Lung (tissue), 12 donors: ENCODE data around the gene AREG. TPM values are rescaled to one million over a fixed set of nuclear protein-coding genes. Genes with fewer than 3 reads are reported as not detected.

ENCODE experiments used
- ATAC-seq: fragments of 200-7000 bp; cut with Tn5 transposase; one replicate; pipeline ENCODE4 v1.9.1; 2020; ENCODE audit warnings: moderate number of reproducible peaks; ENCODE audit not compliant: insufficient read depth, low FRiP score
- DNase-seq, 3 donors: peaks; one replicate each; pipeline ENCODE4 v3.0.0-alpha.2; 2013 to 2017
- H3K27ac ChIP-seq, 2 donors: one replicate each; pipeline ENCODE4 v1.5.1; 2013; ENCODE audit warnings: mild to moderate bottlenecking in 2 of 2, moderate library complexity in 2 of 2, control low read depth in 1 of 2, inconsistent platforms in 1 of 2, low read depth in 1 of 2, low read length in 1 of 2
- H3K27me3 ChIP-seq, 3 donors: one replicate each; pipeline ENCODE4 v1.5.1; 2013; ENCODE audit warnings: low read length in 2 of 3; ENCODE audit not compliant: control insufficient read depth in 3 of 3, insufficient read depth in 3 of 3
- H3K36me3 ChIP-seq, 4 donors: one replicate each; pipeline ENCODE4 v1.5.1; 2013; ENCODE audit warnings: low read length in 4 of 4, mild to moderate bottlenecking in 1 of 4, moderate library complexity in 1 of 4; ENCODE audit not compliant: control insufficient read depth in 4 of 4, insufficient read depth in 4 of 4
- H3K4me1 ChIP-seq, 5 donors: one replicate each; pipeline ENCODE4 v1.5.1; 2013; ENCODE audit warnings: low read length in 5 of 5, mild to moderate bottlenecking in 2 of 5, moderate library complexity in 1 of 5; ENCODE audit not compliant: control insufficient read depth in 5 of 5, insufficient read depth in 5 of 5
- H3K4me3 ChIP-seq: one replicate; pipeline ENCODE4 v1.5.1; 2013; ENCODE audit warnings: mild to moderate bottlenecking, control low read depth, moderate library complexity
- H3K9ac ChIP-seq, 2 donors: one replicate each; pipeline ENCODE4 v1.5.1; 2013; ENCODE audit warnings: low read length in 2 of 2, control low read depth in 1 of 2; ENCODE audit not compliant: insufficient read depth in 1 of 2
- H3K9me3 ChIP-seq, 4 donors: one replicate each; pipeline ENCODE4 v1.5.1; 2013; ENCODE audit warnings: low read length in 3 of 4, mild to moderate bottlenecking in 1 of 4, moderate library complexity in 1 of 4; ENCODE audit not compliant: control insufficient read depth in 4 of 4, insufficient read depth in 3 of 4
- CTCF ChIP-seq: IDR thresholded peaks from 2 replicates; pipeline ENCODE4 v1.5.1; 2012; ENCODE audit warnings: mild to moderate bottlenecking; ENCODE audit errors: control extremely low read depth, extremely low read depth
- WGBS, 2 donors: extraction: QIAGEN DNeasy Blood & Tissue Kit; methylation state at CpG; one replicate each; pipeline ENCODE4 v1.1.7; 2013; 5-methylcytosine and 5-hydroxymethylcytosine counted together
- polyA plus RNA-seq, 2 donors: library from polyadenylated mRNA; stranded (reverse); fragments of 200-250 nt; gene quantifications; one replicate each; pipeline ENCODE4 v1.2.1, GENCODE V29; 2013
- total RNA-seq, 2 donors: library from RNA; depleted of rRNA in 1 of 2; stranded (reverse); fragments of >200 nt in 1 of 2; gene quantifications; one replicate each; pipeline ENCODE4 v1.2.1, GENCODE V29; 2014 to 2021
- donor health status: control.
- donor health status: control.
- donor health status: Bipolar disorder and iron deficiency.
- donor health status: healthy.
- donor health status: DM: yes; HTN: yes; CAD: no.

The AREG gene
- total and polyA plus RNA-seq, 4 donors: 3.3 to 44.0 (median 13.6) TPM

- no peak for TF ChIP-seq CTCF
- Histone ChIP-seq H3K36me3 (no peaks in the 10 kb centered on the region), H3K4me3 (no peak overlapping the region), H3K9me3 (no peaks in the 10 kb centered on the region), H3K27me3 (no peaks in the 10 kb centered on the region), H3K27ac (no peak overlapping the region), H3K4me1 (peaks cover 0 to 20% (median 0%) of the 10 kb centered on the region in 5 donors), H3K9ac (no peak overlapping the region)
- ATAC-seq (no peak), DNase-seq (peak; percentile 75 to 94 (median 93))
- 42 to 56% methylated on average over 1 of the region's 1 CpG for WGBS, 2 donors
Measured at GRCh38 chr4:74423104-74423503, 21.8 kb upstream of the AREG start.

GRCh38 chr4:74424111-74424510, 20.8 kb upstream of the AREG start:
- Histone ChIP-seq H3K36me3 (no peaks in the 10 kb centered on the region), H3K4me1 (peaks cover 0 to 20% (median 0%) of the 10 kb centered on the region in 5 donors), H3K4me3 (no peak overlapping the region), H3K27me3 (no peaks in the 10 kb centered on the region), H3K27ac (no peak overlapping the region), H3K9me3 (no peaks in the 10 kb centered on the region), H3K9ac (no peak overlapping the region)
- no peak for DNase-seq
- ATAC-seq: no peak
- 90 to 95% methylated on average over 2 of the region's 2 CpGs for WGBS, 2 donors
- no peak for TF ChIP-seq CTCF

- DNase-seq (no peak), ATAC-seq (no peak)
- H3K4me1 ChIP-seq: peaks cover 0 to 20% (median 0%) of the 10 kb centered on the region in 5 donors
- no peaks in the 10 kb centered on the region for H3K27me3 ChIP-seq
- 74 to 92% methylated on average over 1 of the region's 1 CpG for WGBS, 2 donors
- no peak overlapping the region for H3K4me3 ChIP-seq
- no peak overlapping the region for H3K27ac ChIP-seq
- no peaks in the 10 kb centered on the region for H3K9me3 ChIP-seq
- H3K36me3 ChIP-seq: no peaks in the 10 kb centered on the region
- no peak for TF ChIP-seq CTCF
- H3K9ac ChIP-seq: no peak overlapping the region
Measured at GRCh38 chr4:74426101-74426500, 18.8 kb upstream of the AREG start.

DNA sequence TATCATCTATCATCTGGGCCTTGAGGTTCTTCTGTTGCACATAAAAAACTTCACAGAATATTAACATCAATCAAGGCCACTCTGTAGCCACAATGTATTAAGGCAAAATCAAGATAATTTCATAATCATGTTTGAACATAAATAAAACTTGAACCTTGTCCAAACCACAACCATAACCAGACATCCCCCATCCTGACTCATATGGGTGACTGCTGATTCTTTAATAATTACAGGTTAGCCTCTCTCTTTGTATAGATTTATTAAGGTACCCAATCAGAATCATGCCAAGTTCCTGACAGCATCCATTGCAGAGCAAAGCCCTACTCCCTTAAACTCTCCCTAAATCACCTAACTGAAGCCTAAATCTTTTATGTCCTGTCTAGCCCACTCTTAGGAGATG, 16.7 kb upstream of the AREG start:
- Histone ChIP-seq H3K9me3 (no peaks in the 10 kb centered on the region), H3K27me3 (no peaks in the 10 kb centered on the region), H3K4me1 (peaks cover 0 to 7% (median 0%) of the 10 kb centered on the region in 5 donors), H3K9ac (no peak overlapping the region), H3K36me3 (no peaks in the 10 kb centered on the region), H3K4me3 (no peak overlapping the region), H3K27ac (no peak overlapping the region)
- TF ChIP-seq CTCF: no peak
- no peak for ATAC-seq
- no peak for DNase-seq
